A673 (cell line): ENCODE measurements around the gene IP6K1.

Experiments
- EZH2 ChIP-seq: fragments of 200-600 bp; sonication (generic); IDR thresholded peaks from 2 replicates; pipeline ENCODE4 v1.6.1; 2017; ENCODE audit warnings: borderline replicate concordance, low read depth, mild to moderate bottlenecking, mixed read lengths, antibody characterized with exemption, low read length; ENCODE audit not compliant: poor library complexity, severe bottlenecking
- TF ChIP-seq, protein P1 (sequence below): fragments of 300-800, 200-600 bp; sonication (generic); conservative IDR thresholded peaks from 2 replicates; pipeline ENCODE4 v1.5.1; 2017; ENCODE audit warnings: low read depth, mild to moderate bottlenecking, antibody characterized with exemption, low read length, moderate library complexity, mixed read lengths

DNA sequence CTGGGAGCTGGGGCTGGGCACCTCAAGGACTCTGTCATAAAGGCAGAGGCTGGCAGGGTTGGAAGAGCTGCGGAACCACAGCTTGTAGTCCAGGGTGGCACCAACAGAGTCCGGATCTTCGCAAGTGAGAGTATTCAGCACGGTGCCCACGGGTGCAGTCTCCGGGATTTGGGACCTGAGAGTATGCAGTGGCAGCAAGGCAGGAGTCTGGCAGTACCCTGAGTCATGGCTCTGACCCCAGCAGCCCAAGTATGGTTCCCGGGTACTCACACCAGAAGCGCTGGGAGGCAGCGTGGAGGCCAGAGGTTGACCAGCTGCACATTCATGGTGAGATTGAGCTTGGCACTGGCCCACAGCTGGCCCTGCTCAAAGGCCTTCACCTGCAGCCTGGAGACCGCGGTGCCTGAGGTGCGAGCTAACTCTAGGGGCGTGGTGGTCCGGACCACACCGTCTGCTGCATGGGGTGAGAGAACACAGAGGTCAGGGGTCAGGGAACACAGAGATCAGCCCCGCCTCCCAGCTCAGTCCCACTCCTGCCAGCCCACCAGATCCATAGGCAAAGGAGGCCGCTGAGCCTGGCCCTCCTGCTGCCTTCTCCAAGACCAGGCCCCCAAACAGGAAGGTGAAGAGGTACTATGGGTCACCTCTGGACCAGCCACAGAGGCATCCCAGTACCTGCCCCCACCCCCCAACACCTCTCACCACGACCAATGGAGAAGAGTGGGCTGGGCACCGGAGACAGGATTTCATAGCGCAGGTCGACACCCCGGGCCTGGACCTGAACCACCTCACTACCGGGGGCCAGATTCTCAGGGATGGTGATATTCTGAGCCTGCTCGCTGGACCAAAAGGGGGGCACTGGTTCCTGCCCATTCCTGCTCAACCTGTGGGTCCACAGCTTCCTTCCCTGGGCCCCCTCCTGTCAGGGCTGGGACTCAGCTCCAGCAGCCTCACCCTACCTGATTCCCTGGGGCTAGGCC lies 8.9 kb upstream of the IP6K1 start:
- TF ChIP-seq, protein P1, sequence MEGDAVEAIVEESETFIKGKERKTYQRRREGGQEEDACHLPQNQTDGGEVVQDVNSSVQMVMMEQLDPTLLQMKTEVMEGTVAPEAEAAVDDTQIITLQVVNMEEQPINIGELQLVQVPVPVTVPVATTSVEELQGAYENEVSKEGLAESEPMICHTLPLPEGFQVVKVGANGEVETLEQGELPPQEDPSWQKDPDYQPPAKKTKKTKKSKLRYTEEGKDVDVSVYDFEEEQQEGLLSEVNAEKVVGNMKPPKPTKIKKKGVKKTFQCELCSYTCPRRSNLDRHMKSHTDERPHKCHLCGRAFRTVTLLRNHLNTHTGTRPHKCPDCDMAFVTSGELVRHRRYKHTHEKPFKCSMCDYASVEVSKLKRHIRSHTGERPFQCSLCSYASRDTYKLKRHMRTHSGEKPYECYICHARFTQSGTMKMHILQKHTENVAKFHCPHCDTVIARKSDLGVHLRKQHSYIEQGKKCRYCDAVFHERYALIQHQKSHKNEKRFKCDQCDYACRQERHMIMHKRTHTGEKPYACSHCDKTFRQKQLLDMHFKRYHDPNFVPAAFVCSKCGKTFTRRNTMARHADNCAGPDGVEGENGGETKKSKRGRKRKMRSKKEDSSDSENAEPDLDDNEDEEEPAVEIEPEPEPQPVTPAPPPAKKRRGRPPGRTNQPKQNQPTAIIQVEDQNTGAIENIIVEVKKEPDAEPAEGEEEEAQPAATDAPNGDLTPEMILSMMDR = no peak
- TF ChIP-seq EZH2 = no peak
